GM21528 (cell line): ENCODE data around the gene SALL1.

Experiments used
- ATAC-seq: cut with Tn5 transposase; IDR thresholded peaks from one replicate; pipeline ENCODE4 v1.9.1; 2021; ENCODE audit warnings: mild to moderate bottlenecking, moderate library complexity; ENCODE audit not compliant: unreplicated experiment, low FRiP score

SALL1 gene

DNA sequence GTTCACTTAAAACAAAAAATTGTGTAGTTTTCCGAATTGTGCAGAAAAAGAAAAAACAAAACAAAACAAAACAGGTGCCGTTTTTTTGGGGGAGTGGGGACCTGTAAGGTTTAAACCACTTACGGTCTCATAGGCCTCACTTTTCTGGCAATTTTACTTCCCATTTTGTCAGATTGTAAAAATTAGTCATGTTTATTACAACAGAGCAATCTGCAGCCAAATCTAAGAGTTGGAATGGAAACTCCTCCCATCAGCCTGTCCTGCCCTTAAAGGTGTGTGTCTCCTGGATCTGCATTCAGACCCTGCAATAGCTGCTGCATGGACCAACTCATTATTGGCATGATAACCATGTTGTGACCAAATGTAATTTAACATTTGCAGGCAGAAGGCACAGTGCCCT lies 8.2 kb upstream of the SALL1 start:
- ATAC-seq: no peak

DNA sequence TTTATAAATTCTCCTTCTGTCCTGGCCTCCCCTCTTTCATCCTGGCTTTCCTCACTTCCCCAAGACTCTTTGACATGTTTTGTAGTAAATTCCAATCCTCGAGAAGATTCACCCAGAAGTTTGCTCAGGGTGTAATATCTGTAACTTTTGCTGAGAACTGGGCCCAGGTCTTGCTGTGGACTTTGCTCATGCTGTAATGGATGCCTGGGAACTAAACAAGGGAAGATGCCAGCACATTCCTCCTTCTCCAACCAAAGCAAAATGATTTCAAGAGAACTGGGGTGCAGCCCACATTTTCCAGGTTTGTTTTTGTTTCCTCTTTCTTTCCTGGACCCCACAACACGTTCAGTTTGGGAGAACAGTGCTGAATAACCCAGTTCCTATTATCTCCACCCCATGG lies 6.6 kb upstream of the SALL1 start:
- no peak for ATAC-seq

DNA sequence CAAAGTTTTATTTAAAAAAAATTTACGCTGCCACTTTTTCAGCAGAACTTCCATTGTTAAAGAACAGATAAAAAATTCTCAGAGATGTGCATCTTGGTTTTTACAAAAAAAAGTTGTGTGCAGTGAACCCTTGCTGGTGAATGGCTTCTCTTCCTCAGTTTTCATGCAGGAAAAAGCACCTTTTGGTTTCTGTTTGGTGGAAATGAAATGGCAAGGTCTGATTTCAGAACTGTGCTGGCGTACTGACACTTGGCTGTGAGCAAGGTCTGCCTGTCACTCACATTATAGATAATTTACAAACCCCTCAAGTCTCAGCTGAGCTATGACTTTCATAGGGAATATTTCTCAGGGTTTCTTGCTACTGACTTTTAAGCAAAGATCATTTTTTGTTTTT lies 5.7 kb upstream of the SALL1 start:
- no peak for ATAC-seq

- no peak for ATAC-seq
Observed at GRCh38 chr16:51155820-51156806, 5.0 kb upstream of the SALL1 start.

DNA sequence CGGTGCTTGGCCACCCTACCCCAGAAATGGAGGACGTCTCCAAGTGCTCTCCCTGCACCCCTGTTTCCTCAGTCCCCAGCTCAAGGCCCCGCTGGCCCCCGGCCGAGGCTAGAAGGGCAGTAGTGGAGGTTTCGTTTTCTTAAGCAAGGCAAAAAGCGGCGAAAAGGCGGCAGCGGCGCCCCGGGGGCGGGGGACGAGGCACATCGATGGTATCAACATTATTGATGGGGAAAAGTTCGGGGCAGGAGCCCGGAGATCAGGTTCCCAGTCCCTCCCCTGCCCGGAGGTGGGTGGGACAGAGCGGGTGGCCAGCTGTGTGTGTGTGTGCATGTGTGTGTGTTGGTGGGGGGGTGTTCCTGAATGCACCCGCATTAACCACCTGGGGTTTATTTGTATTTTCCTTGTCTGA lies 4.1 kb upstream of the SALL1 start:
- no peak for ATAC-seq

- no peak for ATAC-seq
Observed at GRCh38 chr16:51154271-51155171, 3.5 kb upstream of the SALL1 start.

DNA sequence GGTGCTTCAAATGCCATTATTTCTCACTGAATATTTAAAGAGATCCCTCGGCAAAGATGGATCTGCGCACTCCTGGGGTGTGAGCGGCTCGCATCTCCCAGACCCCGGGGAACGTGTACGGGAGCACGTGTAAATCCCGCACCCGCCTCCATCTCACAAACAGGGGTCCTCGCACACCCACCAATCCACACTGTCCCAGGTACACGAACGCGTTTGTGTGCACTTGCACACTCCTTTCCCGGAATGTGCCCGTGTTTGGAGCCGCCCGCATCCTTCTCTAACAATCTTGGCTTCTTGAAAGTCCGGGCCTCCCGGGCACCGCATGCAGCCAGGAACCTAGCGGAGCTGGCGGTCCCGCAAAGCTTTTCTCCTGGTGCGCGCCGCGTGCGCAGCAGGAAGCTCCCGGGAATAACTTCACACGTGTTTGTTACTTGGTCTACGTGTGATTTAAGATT lies 2.5 kb upstream of the SALL1 start:
- no peak for ATAC-seq

- ATAC-seq: no peak
Observed at GRCh38 chr16:51152691-51153576, 1.9 kb upstream of the SALL1 start.

GRCh38 chr16:51151961-51152663 lies 1.0 kb upstream of the SALL1 start:
- no peak for ATAC-seq

GRCh38 chr16:51151435-51151960 lies 428 bp upstream of the SALL1 start:
- ATAC-seq: no peak

GRCh38 chr16:51150165-51150887 lies 744 bp downstream of the SALL1 start:
- ATAC-seq: no peak

GRCh38 chr16:51149721-51150164 lies 1.3 kb downstream of the SALL1 start:
- ATAC-seq: no peak

GRCh38 chr16:51149251-51149661 lies 1.8 kb downstream of the SALL1 start:
- no peak for ATAC-seq

GRCh38 chr16:51148678-51149228 lies 2.3 kb downstream of the SALL1 start:
- ATAC-seq: no peak

- no peak for ATAC-seq
Observed at GRCh38 chr16:51147776-51148677, 3.0 kb downstream of the SALL1 start.

GRCh38 chr16:51146256-51146924 lies 4.7 kb downstream of the SALL1 start:
- ATAC-seq: no peak

DNA sequence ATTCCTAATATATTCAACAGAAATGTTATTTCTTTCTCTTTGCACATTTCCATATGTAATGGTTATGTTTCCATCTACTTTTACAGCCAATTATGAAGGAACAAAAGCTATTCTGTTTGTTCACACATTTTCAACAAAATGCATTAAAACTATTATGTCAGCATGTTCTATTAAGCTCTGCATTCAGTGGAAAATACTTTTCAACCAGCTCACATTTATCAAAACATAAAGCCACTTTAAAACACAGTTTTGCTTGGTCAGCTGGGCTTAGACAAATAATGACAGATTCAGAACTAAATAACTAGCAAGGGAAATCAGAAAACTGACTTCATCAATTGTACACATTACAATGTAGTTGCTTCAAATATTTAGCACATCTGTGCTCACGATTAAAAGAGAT lies 6.9 kb downstream of the SALL1 start:
- no peak for ATAC-seq
